ENCODE results near the gene MKI67. TPM values are rescaled to one million over a fixed set of nuclear protein-coding genes. Genes with fewer than 3 reads are reported as not detected.

Gene MKI67
- total and polyA plus RNA-seq, 9 of the 15 experiments (the other 6 are each of a cell fraction or from before 2014, with no cell fraction given): 11.8 to 86.5 (median 36.0) TPM

DNA sequence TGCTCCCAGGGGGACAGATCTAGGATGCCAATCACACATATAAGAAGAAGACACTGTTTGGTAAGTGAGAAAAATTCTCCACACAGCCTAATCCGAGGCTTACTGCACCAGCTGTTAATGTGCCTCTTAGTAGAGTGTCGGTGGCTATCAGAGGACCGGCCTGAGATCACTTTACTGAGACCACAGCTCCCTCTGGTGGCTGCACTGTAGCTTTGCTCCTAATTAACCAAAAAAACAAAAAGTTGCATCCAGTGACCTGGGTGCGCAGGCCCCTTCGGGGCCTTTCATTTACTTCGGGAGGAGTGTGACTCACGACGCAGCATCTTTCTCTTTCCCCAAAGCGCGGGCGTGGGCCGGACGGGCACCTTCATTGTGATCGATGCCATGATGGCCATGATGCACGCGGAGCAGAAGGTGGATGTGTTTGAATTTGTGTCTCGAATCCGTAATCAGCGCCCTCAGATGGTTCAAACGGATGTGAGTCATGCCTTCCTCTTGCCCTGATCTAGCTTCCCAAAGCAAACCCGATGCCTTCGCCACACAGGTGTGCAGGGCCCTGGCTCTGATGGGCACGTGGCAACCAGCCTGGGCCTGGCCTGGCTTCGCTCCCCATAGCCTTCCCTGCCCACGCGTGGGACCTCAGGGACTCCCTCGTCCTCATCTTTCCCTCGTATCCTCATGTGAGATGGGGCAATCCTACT is 56.7 kb downstream of the MKI67 start (continued):
- peak; percentile 35; the same call in 1 of the 2 replicates for TF ChIP-seq FOSL1 (tag; conservative IDR thresholded peaks at IDR 0.05)
- no peak for TF ChIP-seq CGGBP1 (CRISPR knock-in tag; IDR thresholded peaks at IDR 0.05)
- peak; percentile 57 to 58 for TF ChIP-seq NRF1 (conservative IDR thresholded peaks at IDR 0.05 in 1 of 2, IDR thresholded peaks at IDR 0.05 in 1 of 2)
- TF ChIP-seq RBM14 (IDR thresholded peaks at IDR 0.05; ENCODE audit: borderline replicate concordance, insufficient read depth, low read depth, low read length): no peak

GRCh38 chr10:128068398-128069285 is 57.6 kb downstream of the MKI67 start:
- Histone ChIP-seq H3K79me2 (ENCODE audit: control insufficient read depth, insufficient read depth, low read length) (no peaks in the 10 kb centered on the region), H3K36me3 (ENCODE audit: control insufficient read depth, insufficient read depth, low read length) (no peaks in the 10 kb centered on the region; the same call in 2 of the 3 replicates), H3K9me1 (ENCODE audit: control insufficient read depth, insufficient read depth, low read length) (no peaks in the 10 kb centered on the region), H3K27me3 (ENCODE audit: control insufficient read depth in 2 of 2, insufficient read depth in 2 of 2, low read length in 2 of 2) (peaks cover 3 to 34% of the 10 kb centered on the region in 2 experiments; a peak in 4 of 5 replicates), H2AFZ (ENCODE audit: low read depth, low read length) (no peak overlapping the region), H3K4me1 (replicated peaks in 1 of 2; ENCODE audit: control insufficient read depth in 2 of 2, insufficient read depth in 2 of 2, low read length in 2 of 2) (peaks cover 0 to 5% of the 10 kb centered on the region in 2 experiments; a peak in 2 of 5 replicates), H3K4me3 (no peak overlapping the region), H4K20me1 (replicated peaks; ENCODE audit: control insufficient read depth, insufficient read depth, low read length) (no peaks in the 10 kb centered on the region), H3K9me3 (replicated peaks; ENCODE audit: control insufficient read depth, insufficient read depth, low read depth, low read length) (no peaks in the 10 kb centered on the region), H3K4me2 (ENCODE audit: insufficient read depth, low read length) (no peak overlapping the region), H3K9ac (ENCODE audit: insufficient read depth in 1 of 2, low read depth in 2 of 2, low read length in 2 of 2) (no peak overlapping the region), H3K27ac (ENCODE audit: extremely low read depth, low read depth, low read length) (no peak overlapping the region)
- DNase-seq (ENCODE audit: extremely low read depth in 1 of 4, low spot score in 3 of 4) (no peak), ATAC-seq (no peak), FAIRE-seq (no peak)
- CTCF ChIA-PET (ENCODE audit: low intra/inter-chr PET ratio): interaction anchor here (0.6 to 2.0 kb wide), 2 partner anchors 33 to 161 kb away, joined by 3 to 10 read pairs; partner anchors contain the start of gene PTPRE
- intact Hi-C loops (cut with micrococcal nuclease) (loop anchor here (1.0 to 10.0 kb wide), 2 partner anchors 33 to 54 kb away; no protein-coding TSS in a partner anchor), in situ Hi-C loops (cut with MboI) (no loop called here)
- POLR2A ChIA-PET: interaction anchor here (0.6 kb wide), 1 partner anchor 18 kb away, joined by 3 read pairs; no protein-coding TSS in a partner anchor
- 23% methylated on average over 13 of the region's 19 CpGs for WGBS (ENCODE audit: insufficient coverage, low coverage, missing lambda C conversion rate)
- TF ChIP-seq ZFPM2 (CRISPR knock-in tag; IDR thresholded peaks at IDR 0.05) (no peak), ZNF583 (CRISPR knock-in tag; IDR thresholded peaks at IDR 0.05) (no peak), STAT5A (IDR thresholded peaks at IDR 0.05; ENCODE audit: borderline replicate concordance, low read length) (no peak), TOE1 (IDR thresholded peaks at IDR 0.05; ENCODE audit: borderline replicate concordance) (no peak), TOE1 (CRISPR knock-in tag; IDR thresholded peaks at IDR 0.05; ENCODE audit: borderline replicate concordance, low read depth) (no peak), TARDBP (IDR thresholded peaks at IDR 0.05) (no peak)
- TF ChIP-seq, protein P1, sequence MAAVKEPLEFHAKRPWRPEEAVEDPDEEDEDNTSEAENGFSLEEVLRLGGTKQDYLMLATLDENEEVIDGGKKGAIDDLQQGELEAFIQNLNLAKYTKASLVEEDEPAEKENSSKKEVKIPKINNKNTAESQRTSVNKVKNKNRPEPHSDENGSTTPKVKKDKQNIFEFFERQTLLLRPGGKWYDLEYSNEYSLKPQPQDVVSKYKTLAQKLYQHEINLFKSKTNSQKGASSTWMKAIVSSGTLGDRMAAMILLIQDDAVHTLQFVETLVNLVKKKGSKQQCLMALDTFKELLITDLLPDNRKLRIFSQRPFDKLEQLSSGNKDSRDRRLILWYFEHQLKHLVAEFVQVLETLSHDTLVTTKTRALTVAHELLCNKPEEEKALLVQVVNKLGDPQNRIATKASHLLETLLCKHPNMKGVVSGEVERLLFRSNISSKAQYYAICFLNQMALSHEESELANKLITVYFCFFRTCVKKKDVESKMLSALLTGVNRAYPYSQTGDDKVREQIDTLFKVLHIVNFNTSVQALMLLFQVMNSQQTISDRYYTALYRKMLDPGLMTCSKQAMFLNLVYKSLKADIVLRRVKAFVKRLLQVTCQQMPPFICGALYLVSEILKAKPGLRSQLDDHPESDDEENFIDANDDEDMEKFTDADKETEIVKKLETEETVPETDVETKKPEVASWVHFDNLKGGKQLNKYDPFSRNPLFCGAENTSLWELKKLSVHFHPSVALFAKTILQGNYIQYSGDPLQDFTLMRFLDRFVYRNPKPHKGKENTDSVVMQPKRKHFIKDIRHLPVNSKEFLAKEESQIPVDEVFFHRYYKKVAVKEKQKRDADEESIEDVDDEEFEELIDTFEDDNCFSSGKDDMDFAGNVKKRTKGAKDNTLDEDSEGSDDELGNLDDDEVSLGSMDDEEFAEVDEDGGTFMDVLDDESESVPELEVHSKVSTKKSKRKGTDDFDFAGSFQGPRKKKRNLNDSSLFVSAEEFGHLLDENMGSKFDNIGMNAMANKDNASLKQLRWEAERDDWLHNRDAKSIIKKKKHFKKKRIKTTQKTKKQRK (IDR thresholded peaks at IDR 0.05; ENCODE audit: borderline replicate concordance, low read depth, low read length): no peak
- no TSS peak for BruUV-seq (replicated peaks)

Data from K562 (cell line).